SK-N-SH (cell line): Measurements from ENCODE around the gene LAMA4.

Source experiments
- FOXM1 ChIP-seq: IDR thresholded peaks from 2 replicates; pipeline ENCODE4 v1.4.0; 2012; ENCODE audit warnings: low read depth, mild to moderate bottlenecking
- POLR2AphosphoS5 ChIP-seq: IDR thresholded peaks from 2 replicates; pipeline ENCODE4 v1.6.1; 2012; ENCODE audit warnings: low read depth, low read length
- TAF1 ChIP-seq: IDR thresholded peaks from 2 replicates; pipeline ENCODE4 v1.6.1; 2012; ENCODE audit warnings: low read depth, mild to moderate bottlenecking, low read length, moderate library complexity, borderline replicate concordance
- TF ChIP-seq, protein P1 (sequence below): IDR thresholded peaks from 2 replicates; pipeline ENCODE4 v1.6.1; 2012; ENCODE audit warnings: mild to moderate bottlenecking, low read depth, low read length, moderate library complexity
- TF ChIP-seq, protein P2 (sequence below): fragments of 200-600 bp; sonication (generic); IDR thresholded peaks from 2 replicates; pipeline ENCODE4 v1.6.1; 2017; ENCODE audit warnings: antibody characterized with exemption, mild to moderate bottlenecking, moderate library complexity
- TF ChIP-seq, protein P3 (sequence below): IDR thresholded peaks from 2 replicates; pipeline ENCODE4 v1.4.0; 2012; ENCODE audit warnings: low read depth

GRCh38 chr6:112235956-112236355 lies 18.4 kb downstream of the LAMA4 start:
- TF ChIP-seq TAF1 (no peak), FOXM1 (no peak), POLR2AphosphoS5 (no peak)
- TF ChIP-seq, protein P1, sequence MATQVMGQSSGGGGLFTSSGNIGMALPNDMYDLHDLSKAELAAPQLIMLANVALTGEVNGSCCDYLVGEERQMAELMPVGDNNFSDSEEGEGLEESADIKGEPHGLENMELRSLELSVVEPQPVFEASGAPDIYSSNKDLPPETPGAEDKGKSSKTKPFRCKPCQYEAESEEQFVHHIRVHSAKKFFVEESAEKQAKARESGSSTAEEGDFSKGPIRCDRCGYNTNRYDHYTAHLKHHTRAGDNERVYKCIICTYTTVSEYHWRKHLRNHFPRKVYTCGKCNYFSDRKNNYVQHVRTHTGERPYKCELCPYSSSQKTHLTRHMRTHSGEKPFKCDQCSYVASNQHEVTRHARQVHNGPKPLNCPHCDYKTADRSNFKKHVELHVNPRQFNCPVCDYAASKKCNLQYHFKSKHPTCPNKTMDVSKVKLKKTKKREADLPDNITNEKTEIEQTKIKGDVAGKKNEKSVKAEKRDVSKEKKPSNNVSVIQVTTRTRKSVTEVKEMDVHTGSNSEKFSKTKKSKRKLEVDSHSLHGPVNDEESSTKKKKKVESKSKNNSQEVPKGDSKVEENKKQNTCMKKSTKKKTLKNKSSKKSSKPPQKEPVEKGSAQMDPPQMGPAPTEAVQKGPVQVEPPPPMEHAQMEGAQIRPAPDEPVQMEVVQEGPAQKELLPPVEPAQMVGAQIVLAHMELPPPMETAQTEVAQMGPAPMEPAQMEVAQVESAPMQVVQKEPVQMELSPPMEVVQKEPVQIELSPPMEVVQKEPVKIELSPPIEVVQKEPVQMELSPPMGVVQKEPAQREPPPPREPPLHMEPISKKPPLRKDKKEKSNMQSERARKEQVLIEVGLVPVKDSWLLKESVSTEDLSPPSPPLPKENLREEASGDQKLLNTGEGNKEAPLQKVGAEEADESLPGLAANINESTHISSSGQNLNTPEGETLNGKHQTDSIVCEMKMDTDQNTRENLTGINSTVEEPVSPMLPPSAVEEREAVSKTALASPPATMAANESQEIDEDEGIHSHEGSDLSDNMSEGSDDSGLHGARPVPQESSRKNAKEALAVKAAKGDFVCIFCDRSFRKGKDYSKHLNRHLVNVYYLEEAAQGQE = no peak
- TF ChIP-seq, protein P2, sequence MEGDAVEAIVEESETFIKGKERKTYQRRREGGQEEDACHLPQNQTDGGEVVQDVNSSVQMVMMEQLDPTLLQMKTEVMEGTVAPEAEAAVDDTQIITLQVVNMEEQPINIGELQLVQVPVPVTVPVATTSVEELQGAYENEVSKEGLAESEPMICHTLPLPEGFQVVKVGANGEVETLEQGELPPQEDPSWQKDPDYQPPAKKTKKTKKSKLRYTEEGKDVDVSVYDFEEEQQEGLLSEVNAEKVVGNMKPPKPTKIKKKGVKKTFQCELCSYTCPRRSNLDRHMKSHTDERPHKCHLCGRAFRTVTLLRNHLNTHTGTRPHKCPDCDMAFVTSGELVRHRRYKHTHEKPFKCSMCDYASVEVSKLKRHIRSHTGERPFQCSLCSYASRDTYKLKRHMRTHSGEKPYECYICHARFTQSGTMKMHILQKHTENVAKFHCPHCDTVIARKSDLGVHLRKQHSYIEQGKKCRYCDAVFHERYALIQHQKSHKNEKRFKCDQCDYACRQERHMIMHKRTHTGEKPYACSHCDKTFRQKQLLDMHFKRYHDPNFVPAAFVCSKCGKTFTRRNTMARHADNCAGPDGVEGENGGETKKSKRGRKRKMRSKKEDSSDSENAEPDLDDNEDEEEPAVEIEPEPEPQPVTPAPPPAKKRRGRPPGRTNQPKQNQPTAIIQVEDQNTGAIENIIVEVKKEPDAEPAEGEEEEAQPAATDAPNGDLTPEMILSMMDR = no peak
- TF ChIP-seq, protein P3, sequence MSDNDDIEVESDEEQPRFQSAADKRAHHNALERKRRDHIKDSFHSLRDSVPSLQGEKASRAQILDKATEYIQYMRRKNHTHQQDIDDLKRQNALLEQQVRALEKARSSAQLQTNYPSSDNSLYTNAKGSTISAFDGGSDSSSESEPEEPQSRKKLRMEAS = no peak
